Glutamatergic neuron (in vitro differentiated cells): ENCODE measurements around the gene JARID2. TPM values are rescaled to one million over a fixed set of nuclear protein-coding genes. Genes with fewer than 3 reads are reported as not detected.

ENCODE experiments used
- DNase-seq: peaks from one replicate; pipeline ENCODE4 v3.0.0; 2022
- H3K27ac Mint-ChIP-seq: one replicate; pipeline ENCODE4 v1.8.0; 2020; ENCODE audit warnings: mild to moderate bottlenecking, mixed read lengths, inconsistent platforms; ENCODE audit not compliant: unreplicated experiment
- H3K27me3 Mint-ChIP-seq: one replicate; pipeline ENCODE4 v1.8.0; 2020; ENCODE audit warnings: mild to moderate bottlenecking, moderate library complexity, mixed read lengths, inconsistent platforms; ENCODE audit not compliant: unreplicated experiment
- H3K36me3 Mint-ChIP-seq: one replicate; pipeline ENCODE4 v1.8.0; 2020; ENCODE audit warnings: mild to moderate bottlenecking, mixed read lengths, inconsistent platforms; ENCODE audit not compliant: unreplicated experiment
- H3K4me1 Mint-ChIP-seq: one replicate; pipeline ENCODE4 v1.8.0; 2020; ENCODE audit warnings: mild to moderate bottlenecking, low read depth, mixed read lengths, inconsistent platforms; ENCODE audit not compliant: unreplicated experiment
- H3K4me3 Mint-ChIP-seq: one replicate; pipeline ENCODE4 v1.8.0; 2020; ENCODE audit warnings: mild to moderate bottlenecking, mixed read lengths, inconsistent platforms; ENCODE audit not compliant: unreplicated experiment
- H3K9me3 Mint-ChIP-seq: one replicate; pipeline ENCODE4 v1.8.0; 2020; ENCODE audit warnings: mild to moderate bottlenecking, moderate library complexity, mixed read lengths, inconsistent platforms; ENCODE audit not compliant: unreplicated experiment
- total RNA-seq: library from RNA; stranded (reverse); fragmentation: NEBNext Ultra II Directional; extraction: Animal tissue kit (Norgen Biotek cat#: 25700); gene quantifications from one replicate; pipeline ENCODE4 v1.2.1, GENCODE V29; 2021; ENCODE audit not compliant: unreplicated experiment
- TF ChIP-seq, protein P1 (sequence below): fragments of 200-600 bp; sonication (generic); IDR thresholded peaks from one replicate; pipeline ENCODE4 v1.5.0; 2021; ENCODE audit not compliant: partially characterized antibody, unreplicated experiment

The JARID2 gene
- total RNA-seq, 1 donor from 2014 or later = 83.8 TPM

DNA sequence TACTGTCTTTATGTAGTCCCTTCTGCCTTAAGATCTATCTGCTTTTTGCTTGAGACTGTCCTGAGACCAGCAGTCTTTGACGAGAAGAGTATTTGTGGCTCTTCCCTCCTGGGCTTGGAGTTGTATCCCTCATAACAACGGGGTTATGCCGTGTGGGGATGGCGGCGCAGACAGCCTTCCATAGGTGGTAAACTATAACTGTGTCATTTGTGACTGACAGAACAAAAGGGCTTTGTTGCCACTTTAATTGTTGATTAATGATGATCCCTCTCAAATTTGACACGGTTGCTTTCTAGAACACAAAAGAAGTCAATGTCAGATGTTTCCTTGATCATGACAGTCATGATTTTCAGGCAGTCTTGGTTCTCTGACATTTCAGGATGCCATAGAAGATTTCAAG lies 196.6 kb downstream of the JARID2 start:
- H3K27me3 Mint-ChIP-seq = peaks cover 5% of the 10 kb centered on the region
- H3K9me3 Mint-ChIP-seq = peaks cover 2% of the 10 kb centered on the region
- DNase-seq = no peak
- no peak overlapping the region for H3K4me3 Mint-ChIP-seq
- H3K27ac Mint-ChIP-seq = peak overlapping the region; percentile 54
- TF ChIP-seq, protein P1, sequence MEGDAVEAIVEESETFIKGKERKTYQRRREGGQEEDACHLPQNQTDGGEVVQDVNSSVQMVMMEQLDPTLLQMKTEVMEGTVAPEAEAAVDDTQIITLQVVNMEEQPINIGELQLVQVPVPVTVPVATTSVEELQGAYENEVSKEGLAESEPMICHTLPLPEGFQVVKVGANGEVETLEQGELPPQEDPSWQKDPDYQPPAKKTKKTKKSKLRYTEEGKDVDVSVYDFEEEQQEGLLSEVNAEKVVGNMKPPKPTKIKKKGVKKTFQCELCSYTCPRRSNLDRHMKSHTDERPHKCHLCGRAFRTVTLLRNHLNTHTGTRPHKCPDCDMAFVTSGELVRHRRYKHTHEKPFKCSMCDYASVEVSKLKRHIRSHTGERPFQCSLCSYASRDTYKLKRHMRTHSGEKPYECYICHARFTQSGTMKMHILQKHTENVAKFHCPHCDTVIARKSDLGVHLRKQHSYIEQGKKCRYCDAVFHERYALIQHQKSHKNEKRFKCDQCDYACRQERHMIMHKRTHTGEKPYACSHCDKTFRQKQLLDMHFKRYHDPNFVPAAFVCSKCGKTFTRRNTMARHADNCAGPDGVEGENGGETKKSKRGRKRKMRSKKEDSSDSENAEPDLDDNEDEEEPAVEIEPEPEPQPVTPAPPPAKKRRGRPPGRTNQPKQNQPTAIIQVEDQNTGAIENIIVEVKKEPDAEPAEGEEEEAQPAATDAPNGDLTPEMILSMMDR = no peak
- H3K4me1 Mint-ChIP-seq = peaks cover 78% of the 10 kb centered on the region
- H3K36me3 Mint-ChIP-seq = no peaks in the 10 kb centered on the region

- peak overlapping the region; percentile 4 for H3K27ac Mint-ChIP-seq
- TF ChIP-seq, protein P1 = no peak
- no peak overlapping the region for H3K4me3 Mint-ChIP-seq
- peaks cover 78% of the 10 kb centered on the region for H3K4me1 Mint-ChIP-seq
- peaks cover 5% of the 10 kb centered on the region for H3K27me3 Mint-ChIP-seq
- H3K36me3 Mint-ChIP-seq = no peaks in the 10 kb centered on the region
- H3K9me3 Mint-ChIP-seq = peaks cover 4% of the 10 kb centered on the region
- no peak for DNase-seq
Measured at GRCh38 chr6:15443119-15443830, 197.4 kb downstream of the JARID2 start.

DNA sequence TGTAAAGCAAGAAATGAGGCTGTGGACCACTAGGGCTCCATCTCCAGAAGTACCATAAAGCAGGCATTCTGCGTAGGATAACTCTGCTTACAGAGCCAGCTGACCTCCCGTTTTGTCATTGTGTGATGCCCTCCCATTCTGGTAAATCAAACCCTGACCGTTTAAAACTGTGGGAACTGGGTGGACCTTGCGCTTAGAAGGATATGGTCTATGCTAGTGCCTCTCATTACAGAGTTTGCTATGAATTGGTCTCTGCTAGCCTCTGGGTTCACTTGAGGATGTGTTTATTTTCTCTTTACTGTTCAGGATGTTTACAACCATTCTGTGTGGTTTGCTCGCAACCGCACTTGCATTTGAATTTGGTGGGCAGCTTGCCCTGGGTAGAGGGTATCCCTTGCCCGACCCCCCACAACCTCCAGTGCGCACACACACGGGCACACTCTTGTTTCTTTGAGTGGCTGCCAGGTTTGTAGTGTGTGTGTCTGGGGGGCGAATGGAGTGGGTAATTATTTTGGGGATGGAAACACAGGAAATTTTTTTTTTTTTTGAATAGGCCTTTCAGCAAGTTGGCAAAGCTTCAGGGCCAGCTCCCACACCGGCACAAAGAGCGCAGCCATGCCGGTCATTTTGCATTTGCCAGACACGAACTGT lies 198.3 kb downstream of the JARID2 start:
- Mint-ChIP-seq H3K9me3 (peaks cover 4% of the 10 kb centered on the region), H3K27me3 (peaks cover 5% of the 10 kb centered on the region), H3K27ac (no peak overlapping the region), H3K4me1 (peaks cover 77% of the 10 kb centered on the region), H3K36me3 (no peaks in the 10 kb centered on the region), H3K4me3 (no peak overlapping the region)
- no peak for DNase-seq
- TF ChIP-seq, protein P1 = no peak

DNA sequence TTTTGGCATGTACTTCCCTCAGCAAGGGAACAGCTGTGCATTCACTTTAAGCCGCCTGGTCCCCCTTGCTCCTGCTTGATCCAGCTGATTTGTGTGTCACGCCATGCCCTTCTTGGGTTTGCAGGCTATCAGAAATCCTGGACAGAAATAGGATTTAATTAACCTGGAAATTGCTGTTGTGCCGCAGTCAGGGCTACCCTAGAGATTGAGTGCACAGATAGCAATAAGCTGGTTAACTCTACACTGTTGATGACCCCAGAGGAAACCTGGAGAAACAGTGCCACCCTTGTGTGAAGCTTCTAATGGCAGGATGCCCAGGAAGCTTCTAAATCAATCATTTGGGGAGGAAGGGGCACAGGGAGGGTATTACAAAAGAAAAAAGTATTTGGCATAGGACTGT lies 199.0 kb downstream of the JARID2 start:
- peak overlapping the region; percentile 27 for H3K4me3 Mint-ChIP-seq
- H3K27ac Mint-ChIP-seq = no peak overlapping the region
- H3K36me3 Mint-ChIP-seq = no peaks in the 10 kb centered on the region
- peaks cover 5% of the 10 kb centered on the region for H3K27me3 Mint-ChIP-seq
- H3K4me1 Mint-ChIP-seq = peaks cover 72% of the 10 kb centered on the region
- no peak for DNase-seq
- peaks cover 4% of the 10 kb centered on the region for H3K9me3 Mint-ChIP-seq
- TF ChIP-seq, protein P1 = no peak
